GM19452 (cell line): Measurements from ENCODE around the gene NPAS3.

ENCODE experiments used
- ATAC-seq: cut with Tn5 transposase; IDR thresholded peaks from one replicate; pipeline ENCODE4 v1.9.1; 2021; ENCODE audit not compliant: unreplicated experiment

NPAS3 gene

DNA sequence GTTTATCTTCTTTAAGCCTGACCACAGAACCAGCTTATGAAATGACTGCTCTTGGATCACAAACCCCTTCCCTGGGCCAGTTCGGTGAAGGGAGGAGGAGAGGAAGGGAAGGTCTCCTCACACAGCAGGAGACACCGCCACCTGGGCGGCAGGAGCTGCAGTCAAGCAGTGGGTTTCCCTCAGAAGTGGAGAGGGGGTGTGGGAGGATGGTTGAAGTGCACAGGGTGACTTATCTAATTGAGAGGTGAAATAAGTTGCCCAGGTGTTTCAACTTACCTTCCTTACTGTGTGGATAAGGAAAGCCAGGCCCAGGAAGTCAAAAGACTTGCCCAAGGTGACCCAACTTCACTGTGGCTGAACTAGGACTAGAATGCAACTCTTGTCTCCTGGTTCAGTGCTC, 905.4 kb downstream of the NPAS3 start:
- ATAC-seq: no peak

DNA sequence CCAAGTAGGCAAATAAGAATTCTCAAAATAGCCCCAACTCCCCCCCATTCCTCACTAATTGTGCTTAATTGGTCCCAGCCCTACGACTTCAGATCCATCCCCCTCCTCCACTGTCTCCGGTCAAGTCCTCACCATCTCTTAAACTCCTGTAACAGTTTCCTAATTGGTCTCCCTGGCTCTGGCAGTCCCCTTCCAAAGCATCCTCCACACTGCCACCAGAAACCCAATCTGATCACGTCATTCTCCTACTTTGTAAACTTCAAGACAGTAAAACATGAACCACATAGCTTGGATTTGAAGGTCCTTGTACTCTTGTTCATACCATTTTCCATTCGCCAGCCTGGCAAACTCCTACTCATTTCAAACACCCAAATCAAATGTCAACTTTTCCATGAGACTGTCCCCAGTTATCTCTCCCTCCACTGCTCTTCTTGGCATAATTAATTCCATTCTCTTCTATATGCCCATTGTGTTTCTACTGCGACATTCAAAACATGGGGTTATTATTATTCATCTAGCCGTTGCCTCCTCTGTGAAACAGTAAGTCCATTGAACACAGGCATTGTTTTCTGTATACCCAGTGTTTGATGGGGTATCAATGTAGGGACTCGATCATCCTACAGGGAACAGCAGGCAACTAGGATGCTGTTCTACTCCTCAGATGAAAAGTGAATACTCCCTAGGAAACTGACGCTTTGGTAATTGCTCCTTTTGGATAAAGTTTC, 907.6 kb downstream of the NPAS3 start:
- no peak for ATAC-seq

DNA sequence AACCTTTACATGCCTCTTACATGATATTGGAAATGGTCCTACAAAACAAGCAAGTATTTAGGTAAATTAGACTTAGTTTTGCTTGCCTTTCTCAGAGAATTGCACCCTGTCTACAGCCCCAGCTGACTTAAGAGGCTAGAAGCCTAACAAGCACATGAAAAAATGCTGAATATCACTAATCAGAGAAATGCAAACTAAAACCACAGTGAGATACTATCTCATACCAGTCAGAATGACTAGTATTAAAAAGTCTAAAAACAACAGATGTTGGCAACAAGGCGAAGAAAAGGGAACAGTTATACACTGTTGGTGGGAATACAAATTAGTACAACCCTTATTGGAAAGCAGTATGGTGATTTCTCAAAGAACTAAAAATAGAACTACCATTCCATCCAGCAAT, 908.4 kb downstream of the NPAS3 start:
- ATAC-seq: no peak

DNA sequence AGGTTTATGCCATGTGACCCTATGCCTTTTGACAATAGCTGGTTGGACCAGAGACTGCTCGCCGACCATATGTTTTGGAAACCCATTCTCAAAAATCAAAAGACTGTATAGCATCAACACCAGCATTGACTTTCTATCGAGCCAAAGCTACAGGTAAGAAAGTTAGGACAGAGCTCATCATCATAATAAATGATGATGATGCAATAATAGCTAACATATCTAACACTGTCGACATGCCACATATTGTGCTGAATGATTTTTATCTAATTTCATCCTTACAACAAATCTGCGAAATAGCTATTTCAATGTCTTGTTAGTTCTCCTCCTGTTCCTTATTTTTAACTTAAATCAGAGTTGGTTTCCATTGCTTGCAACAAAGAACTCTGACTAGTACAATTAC, 909.3 kb downstream of the NPAS3 start:
- no peak for ATAC-seq

DNA sequence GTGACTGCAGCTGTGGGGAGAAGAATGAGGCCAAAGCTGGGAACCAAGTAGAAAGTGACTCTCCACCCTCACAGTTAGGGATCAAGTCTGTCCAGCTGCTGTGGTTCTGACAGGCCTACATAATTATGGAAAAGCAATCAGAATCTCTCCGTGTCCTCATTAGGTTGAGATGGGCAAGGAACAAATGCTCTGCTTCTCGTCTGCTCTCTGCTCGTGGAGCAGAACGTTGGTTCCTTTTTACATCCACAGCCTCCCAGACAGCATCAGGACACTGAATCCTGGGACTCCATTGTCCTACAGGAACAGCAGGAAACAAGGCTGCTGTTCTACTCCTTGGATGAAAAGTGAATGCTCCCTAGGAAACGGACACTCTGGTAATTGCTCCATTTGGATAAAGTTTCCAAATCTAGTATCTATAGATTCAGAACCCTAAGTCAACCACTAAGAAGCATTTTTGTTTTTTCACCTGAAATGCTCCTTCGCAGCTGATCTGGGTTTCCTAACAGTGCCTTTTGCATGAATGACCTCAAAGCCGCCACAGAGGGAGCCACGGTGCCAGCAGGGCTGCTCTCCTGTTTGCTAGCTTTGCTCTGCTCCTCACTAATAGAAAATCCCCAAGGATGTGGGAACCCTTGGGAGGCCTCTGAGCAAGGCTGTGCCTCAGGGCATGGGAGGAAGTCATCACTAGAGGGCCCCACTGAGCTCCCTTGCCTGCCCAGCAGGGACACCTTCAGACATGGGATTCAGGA, 910.2 kb downstream of the NPAS3 start:
- no peak for ATAC-seq

DNA sequence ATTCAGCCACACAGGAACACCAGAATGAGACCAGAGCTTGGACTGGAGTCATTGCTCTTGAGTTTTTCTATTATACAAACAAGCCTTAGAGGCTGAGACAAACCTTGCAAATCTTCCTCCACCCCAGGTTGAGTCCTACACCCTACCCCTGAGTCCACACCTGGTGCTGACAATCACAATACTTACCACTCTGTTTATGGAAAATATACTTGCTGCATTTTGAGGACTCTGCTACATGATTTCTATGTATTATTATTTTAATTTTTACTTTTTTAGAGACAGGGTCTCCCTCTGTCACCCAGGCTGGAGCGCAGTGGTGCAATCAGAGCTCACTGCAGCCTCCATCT, 910.7 kb downstream of the NPAS3 start:
- no peak for ATAC-seq

DNA sequence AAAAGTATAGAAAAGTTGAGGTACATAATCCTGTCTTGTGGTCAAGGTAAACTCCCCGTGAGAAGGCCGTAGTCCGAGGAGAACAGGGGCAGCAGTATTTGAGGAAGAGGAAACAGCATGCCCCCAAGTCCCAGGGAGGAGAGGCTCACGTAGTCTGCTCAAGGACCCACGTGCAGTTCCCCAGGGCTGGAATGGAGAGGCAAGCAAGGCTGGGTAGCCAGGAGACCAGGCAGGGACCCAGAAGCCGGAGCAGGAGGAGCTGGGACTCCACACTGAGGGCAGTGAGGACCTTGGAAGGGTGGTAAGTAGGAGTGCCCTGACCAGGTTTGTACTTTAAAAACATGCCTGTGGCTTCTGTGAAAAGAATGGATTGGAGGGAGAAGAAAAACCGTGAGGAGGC, 912.1 kb downstream of the NPAS3 start:
- ATAC-seq: no peak

DNA sequence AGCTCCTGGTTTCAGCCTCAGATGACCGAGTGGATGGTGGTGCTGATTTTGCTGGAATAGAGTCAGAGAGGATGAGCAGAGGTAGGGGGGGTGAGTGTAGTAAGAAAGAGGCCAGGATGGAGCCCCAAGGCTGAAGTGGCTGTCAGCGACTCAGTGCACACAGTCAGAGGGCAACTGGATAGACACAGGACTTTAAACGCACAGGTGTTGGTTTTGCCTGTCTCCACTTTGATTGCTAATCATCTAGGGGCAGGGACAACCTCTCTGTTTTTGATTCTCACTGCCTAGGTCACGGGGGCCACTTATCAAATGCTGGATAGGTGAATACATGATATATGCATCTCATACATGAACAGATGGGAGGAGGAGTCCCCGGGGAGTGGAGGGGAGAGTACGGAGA, 912.7 kb downstream of the NPAS3 start:
- ATAC-seq: no peak

DNA sequence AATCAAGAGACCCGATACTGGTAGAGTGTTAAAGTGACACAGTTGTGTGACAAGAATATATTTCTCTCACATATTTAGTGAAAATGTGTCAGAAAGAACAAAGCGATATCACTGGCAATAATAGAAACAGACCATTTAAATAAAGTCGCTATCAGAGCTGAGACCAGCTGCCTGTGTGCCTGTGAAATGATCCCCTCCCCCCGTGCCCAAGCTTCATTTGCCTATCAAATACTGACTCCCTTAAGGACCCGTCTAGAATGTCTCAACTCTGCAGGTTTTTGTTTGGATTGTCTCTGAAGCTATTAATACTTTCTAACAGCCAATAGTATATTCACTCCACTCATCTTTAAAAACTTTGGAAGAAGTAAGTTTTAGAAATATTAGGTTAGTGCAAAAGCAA, 913.3 kb downstream of the NPAS3 start:
- no peak for ATAC-seq
